Activated CD4-positive, alpha-beta T cell treated with anti-CD3 and anti-CD28 coated beads, Interleukin-2, amount 50 U/mL, for 24 hours (primary cell): ENCODE results near the gene GBX1.

Source experiments
- DNase-seq, 2 donors: peaks; one replicate each; pipeline ENCODE4 v3.0.0-alpha.2; 2020; ENCODE audit warnings: low read depth in 1 of 2, low spot score in 1 of 2

GBX1 gene

GRCh38 chr7:151141311-151141854 is 26.1 kb downstream of the GBX1 start:
- no peak for DNase-seq

GRCh38 chr7:151140826-151141225 is 26.7 kb downstream of the GBX1 start:
- DNase-seq, result no peak

GRCh38 chr7:151139791-151140190 is 27.7 kb downstream of the GBX1 start:
- DNase-seq, result no peak

GRCh38 chr7:151139071-151139790 is 28.3 kb downstream of the GBX1 start:
- no peak for DNase-seq

- no peak for DNase-seq
Observed at GRCh38 chr7:151138153-151138851, 29.2 kb downstream of the GBX1 start.

- no peak for DNase-seq
Observed at GRCh38 chr7:151137791-151138152, 29.7 kb downstream of the GBX1 start.

GRCh38 chr7:151137076-151137675 is 30.3 kb downstream of the GBX1 start:
- DNase-seq, result no peak

DNA sequence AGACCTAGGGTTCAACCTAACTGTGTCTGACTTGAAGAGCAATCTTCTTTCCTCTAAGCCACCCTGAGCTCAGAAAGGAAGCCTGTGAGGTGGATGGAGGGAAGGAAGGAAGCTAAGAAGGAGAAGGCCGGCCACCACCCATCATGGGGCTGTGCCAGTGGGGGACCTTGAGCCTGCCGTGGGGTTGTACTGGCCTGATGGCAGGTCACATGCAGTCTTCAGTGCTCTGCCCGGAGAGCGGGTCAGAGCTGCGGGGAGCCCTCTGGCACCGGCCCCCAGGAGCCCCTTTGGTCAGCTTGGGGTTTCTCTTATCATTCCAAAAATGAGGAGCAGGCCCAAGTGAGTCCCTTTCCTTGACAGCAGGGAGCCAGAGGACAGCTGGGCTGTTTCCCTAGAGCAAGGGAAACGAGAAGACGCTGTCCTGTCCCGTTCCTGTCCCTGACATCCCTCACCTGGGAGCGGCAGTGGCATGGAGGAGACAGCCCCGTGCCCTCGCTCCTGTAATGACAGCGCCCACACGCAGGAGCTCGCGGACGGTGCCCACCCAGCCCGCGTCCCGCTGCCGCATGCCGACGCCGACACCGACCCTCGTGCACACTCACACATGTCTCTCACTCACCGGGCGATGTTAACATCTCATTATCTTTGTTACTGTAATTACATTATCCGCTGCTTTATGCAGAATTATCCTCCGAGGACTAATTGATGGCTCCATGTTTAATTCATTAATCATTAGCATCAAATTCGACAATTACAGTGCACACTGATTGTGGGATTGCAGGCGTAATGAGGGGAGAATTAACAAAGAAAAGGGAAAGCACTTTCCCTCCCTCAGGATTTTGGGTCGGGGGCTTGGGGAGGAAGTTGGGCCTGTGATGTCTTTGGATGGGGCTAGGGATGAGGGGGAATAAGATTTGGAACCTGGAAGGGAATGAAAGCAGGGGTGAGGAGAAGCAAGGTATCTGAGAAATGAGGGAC is 31.3 kb downstream of the GBX1 start:
- no peak for DNase-seq

- no peak for DNase-seq
Observed at GRCh38 chr7:151135525-151135845, 32.0 kb downstream of the GBX1 start.

GRCh38 chr7:151134743-151135524 is 32.6 kb downstream of the GBX1 start:
- no peak for DNase-seq

GRCh38 chr7:151133986-151134742 is 33.3 kb downstream of the GBX1 start:
- DNase-seq, result no peak

GRCh38 chr7:151133266-151133985 is 34.1 kb downstream of the GBX1 start:
- DNase-seq, result no peak

GRCh38 chr7:151132461-151133205 is 34.9 kb downstream of the GBX1 start:
- DNase-seq, result no peak

DNA sequence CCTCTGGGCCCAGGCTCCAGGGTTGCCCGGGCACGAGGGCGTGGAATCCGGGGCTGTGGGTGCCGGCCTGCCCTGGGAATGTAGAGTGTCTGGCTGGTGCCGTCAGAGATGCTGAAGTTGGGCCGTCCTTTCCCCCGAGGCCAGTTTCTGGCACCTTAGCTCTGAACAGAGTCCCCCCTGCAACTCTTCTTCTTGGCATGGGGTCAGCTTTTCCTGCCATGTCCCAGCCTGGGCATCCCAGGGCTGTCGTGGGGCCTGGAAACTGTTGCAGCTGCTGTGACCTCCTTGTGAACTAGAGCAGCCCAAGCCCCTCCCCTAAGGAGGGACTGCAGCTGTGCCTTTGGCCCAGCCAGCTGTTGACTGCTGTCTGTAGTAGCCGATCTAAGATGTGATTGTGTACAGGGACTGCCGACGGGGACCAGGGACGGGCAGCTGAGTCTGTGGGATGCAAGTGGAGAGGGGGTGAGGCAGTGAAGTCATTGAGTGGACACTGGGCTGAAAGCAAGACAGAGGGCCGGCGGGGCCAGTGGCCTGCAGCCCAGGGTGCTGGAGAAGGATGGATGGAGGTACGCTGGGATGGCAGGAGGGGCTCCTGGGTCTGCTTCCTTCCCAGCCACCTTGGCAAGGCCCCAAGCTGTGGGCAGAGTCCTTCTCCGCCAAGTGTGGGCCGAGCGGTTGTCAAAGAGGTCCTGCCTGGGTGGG is 35.8 kb downstream of the GBX1 start:
- no peak for DNase-seq

GRCh38 chr7:151131224-151131591 is 36.3 kb downstream of the GBX1 start:
- no peak for DNase-seq

GRCh38 chr7:151130741-151131157 is 36.7 kb downstream of the GBX1 start:
- no peak for DNase-seq

DNA sequence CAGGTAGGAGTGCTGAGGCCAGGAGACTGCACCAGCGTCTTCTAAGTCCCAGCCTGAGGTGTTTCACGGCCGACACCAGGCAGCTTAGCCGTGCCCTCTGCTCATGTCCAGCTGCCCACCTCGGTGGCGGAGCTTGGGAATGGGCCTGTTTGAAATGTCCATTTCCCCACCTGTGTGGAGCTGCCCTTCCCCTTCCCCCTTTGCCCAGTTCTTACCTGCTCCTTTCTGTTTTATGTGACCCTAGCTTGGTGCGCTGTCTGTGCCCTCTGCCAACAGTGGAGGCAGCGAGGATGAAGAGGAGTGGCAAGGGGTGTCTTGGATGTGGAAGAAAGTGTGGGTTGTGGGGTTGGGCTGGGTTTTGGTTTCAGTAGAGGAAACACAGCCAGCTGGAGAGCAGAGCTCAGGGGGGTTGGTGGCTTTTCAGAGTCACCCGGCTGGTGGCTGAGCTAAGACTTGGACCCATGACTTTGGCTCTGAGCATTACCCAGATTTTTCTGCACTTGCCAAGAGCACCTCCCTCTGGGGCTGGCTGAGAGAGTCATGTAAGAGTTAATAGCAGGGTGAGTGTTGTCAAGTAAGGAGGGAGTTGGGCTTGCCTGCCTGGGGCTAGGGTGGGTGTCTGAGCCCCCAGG is 37.4 kb downstream of the GBX1 start:
- no peak for DNase-seq
